Naive thymus-derived CD8-positive, alpha-beta T cell (primary cell): ENCODE data around the gene SHFL. TPM values are rescaled to one million over a fixed set of nuclear protein-coding genes. Genes with fewer than 3 reads are reported as not detected.
A peak's percentile ranks its signal among the peaks of the same experiment; 100 is the strongest.

Source experiments
- ATAC-seq, 2 donors: fragments of 150-1000 bp; cut with Tn5 transposase in 1 of 2; sonication (Bioruptor Pico), chemical (Tn5 transposase) in 1 of 2; 1 replicate in 1 of 2; 2 replicates in 1 of 2; pipeline ENCODE4 v1.10.0; 2021; ENCODE audit warnings: mild to moderate bottlenecking in 2 of 2, moderate library complexity in 2 of 2
- POLR2A ChIA-PET: fragments of 350-600 bp; sonication (Branson Sonifier 250); formaldehyde crosslinking; loops from one replicate; lab custom pipeline; 2021; ENCODE audit warnings: antibody characterized with exemption; lab: Charles Lee
- DNase-seq, 10 donors: peaks; one replicate each; pipeline versions ENCODE4 v3.0.0 to v3.0.0-alpha.2; 2020 to 2022
- H3K27ac Mint-ChIP-seq, 10 donors: one replicate each; pipeline ENCODE4 v1.8.0; 2020 to 2022; ENCODE audit warnings: mild to moderate bottlenecking in 10 of 10, mixed read lengths in 10 of 10, moderate library complexity in 4 of 10, inconsistent platforms in 1 of 10
- H3K27me3 Mint-ChIP-seq, 5 donors: one replicate each; pipeline ENCODE4 v1.8.0; 2021 to 2022; ENCODE audit warnings: mixed read lengths in 5 of 5
- H3K36me3 Mint-ChIP-seq, 3 donors: one replicate each; pipeline ENCODE4 v1.8.0; 2020 to 2022; ENCODE audit warnings: mixed read lengths in 3 of 3, mild to moderate bottlenecking in 2 of 3, inconsistent platforms in 1 of 3
- H3K4me1 Mint-ChIP-seq, 4 donors: one replicate each; pipeline ENCODE4 v1.8.0; 2021 to 2022; ENCODE audit warnings: mixed read lengths in 4 of 4
- H3K4me3 Mint-ChIP-seq, 10 donors: one replicate each; pipeline ENCODE4 v1.8.0; 2020 to 2022; ENCODE audit warnings: mild to moderate bottlenecking in 10 of 10, mixed read lengths in 10 of 10, moderate library complexity in 6 of 10, inconsistent platforms in 1 of 10
- H3K9me3 Mint-ChIP-seq, 9 donors: one replicate each; pipeline ENCODE4 v1.8.0; 2020 to 2022; ENCODE audit warnings: mixed read lengths in 9 of 9, mild to moderate bottlenecking in 3 of 9, inconsistent platforms in 1 of 9, moderate library complexity in 1 of 9
- polyA plus RNA-seq, 3 donors: library from polyadenylated mRNA; unstranded; fragments of 300-500 nt; fragmentation: Illumina TruSeq; gene quantifications; one replicate each; pipeline ENCODE4 v1.2.3, GENCODE V29; 2021
- total RNA-seq, 8 experiments: library from RNA in 2 of 8; stranded (reverse) in 2 of 8; gene quantifications; one replicate each; pipeline ENCODE4 v1.2.3 and lab custom pipeline; 2021 to 2026

Gene SHFL
- total and polyA plus RNA-seq, 5 experiments from 2014 or later: 32.0 to 113 (median 51.3) TPM

DNA sequence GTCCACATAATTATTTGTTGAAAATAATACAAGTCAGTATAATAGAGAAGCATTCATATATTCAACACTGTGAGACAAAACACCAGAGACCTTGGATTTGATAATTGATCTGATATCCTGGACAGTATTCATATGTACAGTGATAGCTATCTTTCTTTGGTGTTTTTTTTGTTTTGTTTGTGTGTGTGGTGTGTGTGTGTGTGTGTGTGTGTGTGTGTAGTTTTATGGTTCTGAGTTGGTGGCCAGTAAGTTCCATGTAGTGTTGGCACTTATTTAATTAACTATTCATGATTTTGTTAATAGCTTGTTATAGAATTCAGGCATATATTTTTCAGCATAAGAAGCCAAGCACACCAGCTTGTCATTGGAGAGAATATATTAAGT is 18.0 kb downstream of the SHFL start:
- Mint-ChIP-seq H3K4me1 (peaks cover 28 to 70% (median 67%) of the 10 kb centered on the region in 4 donors), H3K36me3 (peaks cover 0 to 24% (median 0%) of the 10 kb centered on the region in 3 donors), H3K9me3 (no peaks in the 10 kb centered on the region), H3K27ac (peak overlapping the region; percentile 95 to 100 (median 98)), H3K27me3 (no peaks in the 10 kb centered on the region), H3K4me3 (peak overlapping the region in 7 of 10 donors; percentile 8 to 85 (median 37))
- DNase-seq (no peak), ATAC-seq (no peak)
- POLR2A ChIA-PET: interaction anchor here (0.6 to 8.4 kb wide), 7 partner anchors 7 to 1816 kb away, joined by 3 to 101 read pairs (median 4); partner anchors contain the start of genes EIF3G and RAB11B

DNA sequence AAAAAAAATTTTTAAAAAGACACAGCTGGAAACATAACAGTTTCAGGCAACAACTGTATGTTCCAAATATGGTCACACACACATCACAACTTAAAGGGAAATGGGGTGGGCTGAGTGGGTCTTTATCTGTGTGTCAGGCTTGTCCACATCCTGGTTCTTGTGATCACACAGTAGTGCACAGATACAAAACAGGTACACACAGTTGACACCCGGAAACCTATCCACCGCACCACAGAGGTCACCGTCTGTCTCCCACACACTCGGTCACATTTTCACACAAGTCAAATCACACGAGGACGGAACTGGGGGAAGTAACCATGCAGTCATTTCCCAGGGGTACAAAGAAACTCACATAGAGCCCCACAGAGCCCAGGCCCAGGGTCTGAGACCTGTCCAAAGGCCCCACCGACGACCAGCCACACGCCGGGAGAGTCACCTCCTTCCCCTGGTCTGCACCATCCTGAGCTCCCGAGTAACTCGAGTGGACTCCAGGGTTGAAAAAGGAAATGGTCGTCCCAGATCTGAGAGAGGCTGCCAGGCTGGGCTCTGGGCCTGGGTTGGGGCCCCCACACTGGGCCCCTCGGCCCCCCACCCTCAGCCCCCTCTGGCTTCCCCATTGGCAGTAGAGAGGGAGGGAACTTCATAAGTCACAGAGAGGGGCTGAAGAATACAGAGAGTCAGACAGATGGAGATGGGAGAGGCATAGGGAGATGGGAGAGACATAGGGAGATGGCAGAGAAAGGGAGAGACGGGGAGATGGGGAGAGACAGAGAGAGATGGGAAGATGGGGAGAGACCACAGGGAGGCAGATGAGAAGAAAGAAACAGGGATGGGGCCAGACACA is 18.8 kb downstream of the SHFL start:
- POLR2A ChIA-PET: interaction anchor here (0.6 to 8.4 kb wide), 9 partner anchors 8 to 1817 kb away, joined by 3 to 101 read pairs (median 4); partner anchors contain the start of genes EIF3G and RAB11B
- peaks cover 25 to 67% (median 61%) of the 10 kb centered on the region in 4 donors for H3K4me1 Mint-ChIP-seq
- H3K4me3 Mint-ChIP-seq: peak overlapping the region; percentile 75 to 93 (median 87)
- peak overlapping the region; percentile 95 to 100 (median 98) for H3K27ac Mint-ChIP-seq
- H3K9me3 Mint-ChIP-seq: no peaks in the 10 kb centered on the region
- H3K27me3 Mint-ChIP-seq: no peaks in the 10 kb centered on the region
- DNase-seq: peak; percentile 47 to 94 (median 79)
- ATAC-seq: peak; percentile 73 to 87
- peaks cover 0 to 32% (median 0%) of the 10 kb centered on the region in 3 donors for H3K36me3 Mint-ChIP-seq

- DNase-seq: peak in 6 of 10 donors; percentile 26 to 81 (median 52)
- peak overlapping the region; percentile 75 to 93 (median 86) for H3K4me3 Mint-ChIP-seq
- H3K27ac Mint-ChIP-seq: peak overlapping the region; percentile 95 to 100 (median 98)
- ATAC-seq: peak in 1 of 2 donors; percentile 31
- H3K36me3 Mint-ChIP-seq: peaks cover 0 to 39% (median under 1%) of the 10 kb centered on the region in 3 donors
- POLR2A ChIA-PET: interaction anchor here (0.7 to 8.4 kb wide), 6 partner anchors 9 to 298 kb away, joined by 3 to 101 read pairs (median 11); partner anchors contain the start of gene EIF3G
- H3K27me3 Mint-ChIP-seq: no peaks in the 10 kb centered on the region
- H3K9me3 Mint-ChIP-seq: no peaks in the 10 kb centered on the region
- peaks cover 23 to 67% (median 60%) of the 10 kb centered on the region in 4 donors for H3K4me1 Mint-ChIP-seq
Observed at GRCh38 chr19:10105509-10106099, 19.5 kb downstream of the SHFL start.

DNA sequence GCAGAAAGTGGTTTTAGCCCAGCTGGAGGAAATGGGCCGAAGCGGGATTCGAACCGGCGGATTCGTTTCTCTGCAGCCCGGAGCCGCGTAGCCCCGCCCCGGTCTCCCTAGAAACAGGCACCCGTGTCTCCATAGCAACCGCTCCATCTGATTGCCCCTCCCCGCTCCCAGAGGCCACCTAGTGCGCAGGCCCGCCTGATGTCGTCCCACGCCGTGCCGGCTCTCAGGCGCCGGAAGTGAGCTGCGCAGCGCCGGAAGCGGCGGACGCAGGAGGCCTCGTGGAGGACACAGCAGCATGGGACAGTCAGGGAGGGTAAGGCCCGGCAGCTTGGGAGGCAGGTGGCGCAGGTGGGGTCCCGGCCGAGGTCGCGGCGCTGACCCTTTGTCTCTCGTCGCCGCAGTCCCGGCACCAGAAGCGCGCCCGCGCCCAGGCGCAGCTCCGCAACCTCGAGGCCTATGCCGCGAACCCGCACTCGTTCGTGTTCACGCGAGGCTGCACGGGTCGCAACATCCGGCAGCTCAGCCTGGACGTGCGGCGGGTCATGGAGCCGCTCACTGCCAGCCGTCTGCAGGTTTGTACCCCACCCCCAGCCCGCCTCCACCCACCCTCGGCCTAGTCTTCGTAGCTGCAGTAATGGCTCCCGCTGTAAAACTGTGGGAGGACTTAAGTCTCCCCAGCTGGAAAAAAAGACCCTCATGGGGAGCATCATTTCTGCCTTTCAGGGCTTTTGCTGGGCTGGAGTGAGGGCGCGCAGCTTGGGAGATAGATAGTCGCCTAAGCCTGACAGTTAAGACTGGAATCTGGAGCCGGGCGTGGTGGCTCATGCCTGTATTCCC is 20.2 kb downstream of the SHFL start, which contains the start of gene PPAN:
PPAN (plus strand) TSS at position 263 of the 837 bp plus-strand sequence; CDS start at position 296, 33 bp downstream.
- ATAC-seq (peak; percentile 64 to 66), DNase-seq (peak; percentile 91 to 99 (median 97))
- Mint-ChIP-seq H3K27ac (peak within 1 kb of the TSS; percentile 95 to 100 (median 98)), H3K9me3 (no peaks in the 10 kb centered on the region), H3K36me3 (peaks cover 0 to 44% (median 3%) of the 10 kb centered on the region in 3 donors), H3K4me3 (peak within 1 kb of the TSS; percentile 75 to 93 (median 86)), H3K4me1 (peaks cover 23 to 69% (median 61%) of the 10 kb centered on the region in 4 donors), H3K27me3 (no peaks in the 10 kb centered on the region)
- POLR2A ChIA-PET: interaction anchor here (0.5 to 8.4 kb wide), 9 partner anchors 10 to 1499 kb away, joined by 3 to 101 read pairs (median 4); partner anchors contain the start of genes EIF3G and ICAM1

DNA sequence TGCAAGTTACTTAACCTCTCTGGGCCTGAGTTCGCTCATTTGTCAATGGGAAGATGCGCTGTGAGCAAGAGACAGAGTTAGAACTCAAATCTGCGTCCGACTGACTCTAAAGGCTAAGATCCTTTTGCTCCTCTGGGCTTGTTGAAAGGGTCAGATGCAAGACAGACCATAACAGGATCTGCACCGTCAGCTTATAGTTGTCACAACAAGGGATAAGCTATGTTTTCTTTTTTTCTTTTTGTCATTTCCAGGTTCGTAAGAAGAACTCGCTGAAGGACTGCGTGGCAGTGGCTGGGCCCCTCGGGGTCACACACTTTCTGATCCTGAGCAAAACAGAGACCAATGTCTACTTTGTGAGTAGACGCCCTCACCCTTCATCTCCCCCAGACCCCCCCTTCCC is 21.1 kb downstream of the SHFL start:
- no peak for ATAC-seq
- peak overlapping the region; percentile 78 to 100 (median 96) for H3K27ac Mint-ChIP-seq
- POLR2A ChIA-PET: interaction anchor here (0.6 to 8.4 kb wide), 7 partner anchors 10 to 132 kb away, joined by 3 to 101 read pairs (median 8); partner anchors contain the start of gene EIF3G
- peaks cover 0 to 49% (median 3%) of the 10 kb centered on the region in 3 donors for H3K36me3 Mint-ChIP-seq
- peaks cover 22 to 72% (median 60%) of the 10 kb centered on the region in 4 donors for H3K4me1 Mint-ChIP-seq
- no peaks in the 10 kb centered on the region for H3K9me3 Mint-ChIP-seq
- H3K4me3 Mint-ChIP-seq: peak overlapping the region; percentile 75 to 93 (median 85)
- DNase-seq: no peak
- no peaks in the 10 kb centered on the region for H3K27me3 Mint-ChIP-seq

GRCh38 chr19:10107817-10108367 is 21.8 kb downstream of the SHFL start:
- H3K27me3 Mint-ChIP-seq: no peaks in the 10 kb centered on the region
- peaks cover 25 to 72% (median 60%) of the 10 kb centered on the region in 4 donors for H3K4me1 Mint-ChIP-seq
- peak overlapping the region in 8 of 10 donors; percentile 5 to 100 (median 96) for H3K27ac Mint-ChIP-seq
- H3K4me3 Mint-ChIP-seq: peak overlapping the region; percentile 75 to 93 (median 85)
- peaks cover 0 to 51% (median 3%) of the 10 kb centered on the region in 3 donors for H3K36me3 Mint-ChIP-seq
- POLR2A ChIA-PET: interaction anchor here (0.6 to 8.4 kb wide), 10 partner anchors 9 to 131 kb away, joined by 3 to 101 read pairs (median 4); partner anchors contain the start of gene EIF3G
- DNase-seq (no peak), ATAC-seq (no peak)
- H3K9me3 Mint-ChIP-seq: no peaks in the 10 kb centered on the region

- peak overlapping the region in 6 of 10 donors; percentile 19 to 77 (median 56) for H3K27ac Mint-ChIP-seq
- DNase-seq (no peak), ATAC-seq (no peak)
- H3K4me1 Mint-ChIP-seq: peaks cover 27 to 72% (median 62%) of the 10 kb centered on the region in 4 donors
- POLR2A ChIA-PET: interaction anchor here (1.3 to 8.4 kb wide), 2 partner anchors 7 to 11 kb away, joined by 3 to 101 read pairs; partner anchors contain the start of gene EIF3G
- no peaks in the 10 kb centered on the region for H3K27me3 Mint-ChIP-seq
- H3K4me3 Mint-ChIP-seq: peak overlapping the region in 4 of 10 donors; percentile 22 to 67 (median 25)
- H3K36me3 Mint-ChIP-seq: peaks cover 0 to 53% (median 3%) of the 10 kb centered on the region in 3 donors
- no peaks in the 10 kb centered on the region for H3K9me3 Mint-ChIP-seq
Observed at GRCh38 chr19:10109528-10109927, 23.4 kb downstream of the SHFL start.

GRCh38 chr19:10110076-10110971 is 24.2 kb downstream of the SHFL start:
- Mint-ChIP-seq H3K36me3 (peaks cover 0 to 59% (median 3%) of the 10 kb centered on the region in 3 donors), H3K9me3 (no peaks in the 10 kb centered on the region), H3K4me3 (peak overlapping the region in 4 of 10 donors; percentile 22 to 58 (median 39)), H3K27me3 (no peaks in the 10 kb centered on the region), H3K4me1 (peaks cover 20 to 64% (median 58%) of the 10 kb centered on the region in 4 donors), H3K27ac (peak overlapping the region in 7 of 10 donors; percentile 51 to 91 (median 74))
- POLR2A ChIA-PET: interaction anchor here (1.3 to 10.6 kb wide), 3 partner anchors 6 to 12 kb away, joined by 3 to 103 read pairs (median 101); partner anchors contain the start of gene EIF3G
- DNase-seq: no peak
- ATAC-seq: no peak

- DNase-seq: no peak
- Mint-ChIP-seq H3K4me1 (peaks cover 19 to 61% (median 53%) of the 10 kb centered on the region in 4 donors), H3K27me3 (no peaks in the 10 kb centered on the region), H3K4me3 (peak overlapping the region in 4 of 10 donors; percentile 22 to 87 (median 39)), H3K36me3 (peaks cover 0 to 63% (median 3%) of the 10 kb centered on the region in 3 donors), H3K9me3 (no peaks in the 10 kb centered on the region), H3K27ac (peak overlapping the region in 5 of 10 donors; percentile 51 to 97 (median 90))
- no peak for ATAC-seq
- POLR2A ChIA-PET: interaction anchor here (1.0 to 10.6 kb wide), 2 partner anchors 13 to 31 kb away, joined by 3 to 103 read pairs; no protein-coding TSS in a partner anchor
Observed at GRCh38 chr19:10110972-10111317, 24.8 kb downstream of the SHFL start.

DNA sequence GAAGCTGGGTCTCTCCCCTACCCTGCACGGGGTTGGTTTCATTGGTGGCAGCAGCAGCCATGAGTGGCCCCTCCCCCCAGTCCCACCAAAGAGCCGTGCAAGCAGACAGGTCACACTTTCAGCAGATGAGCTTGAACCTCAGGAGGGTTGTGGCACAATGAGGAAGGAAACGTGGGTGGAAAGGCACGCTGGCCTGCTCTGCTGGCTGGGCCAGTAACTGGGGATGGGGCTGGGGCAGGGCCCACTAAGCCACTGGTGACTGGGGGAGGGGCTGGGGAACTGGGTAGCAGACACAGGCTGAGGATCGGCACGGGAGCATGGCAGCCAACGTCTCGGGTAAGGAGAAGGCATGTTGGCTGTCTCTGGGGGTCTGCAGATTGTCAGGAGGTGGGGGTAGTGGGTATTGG is 25.3 kb downstream of the SHFL start, which contains the start of gene P2RY11:
P2RY11 (plus strand) TSS at position 289 of the 407 bp plus-strand sequence; CDS start at position 318, 29 bp downstream.
- H3K27ac Mint-ChIP-seq: peak within 1 kb of the TSS; percentile 75 to 97 (median 89)
- POLR2A ChIA-PET: interaction anchor here (0.5 to 10.6 kb wide), 3 partner anchors 13 to 150 kb away, joined by 3 to 103 read pairs (median 3); no protein-coding TSS in a partner anchor
- H3K9me3 Mint-ChIP-seq: no peaks in the 10 kb centered on the region
- peak within 1 kb of the TSS; percentile 22 to 87 (median 60) for H3K4me3 Mint-ChIP-seq
- DNase-seq (peak in 1 of 10 donors; percentile 30), ATAC-seq (no peak)
- H3K4me1 Mint-ChIP-seq: peaks cover 21 to 63% (median 52%) of the 10 kb centered on the region in 4 donors
- peaks cover 0 to 68% (median 5%) of the 10 kb centered on the region in 3 donors for H3K36me3 Mint-ChIP-seq
- no peaks in the 10 kb centered on the region for H3K27me3 Mint-ChIP-seq
